Activated CD8-positive, alpha-beta T cell treated with anti-CD3 and anti-CD28 coated beads for 36 hours (primary cell): ENCODE results near the gene CDK4. TPM values are rescaled to one million over a fixed set of nuclear protein-coding genes. Genes with fewer than 3 reads are reported as not detected.
A peak's percentile ranks its signal among the peaks of the same experiment; 100 is the strongest.

Source experiments
- ATAC-seq: fragments of 200-7000 bp; cut with Tn5 transposase; one replicate; pipeline ENCODE4 v1.10.0; 2021; ENCODE audit warnings: mild to moderate bottlenecking, moderate library complexity
- CTCF ChIA-PET: fragments of 350-600 bp; sonication (Branson Sonifier 250); formaldehyde crosslinking; loops from one replicate; lab custom pipeline; 2021; ENCODE audit warnings: antibody characterized with exemption; lab: Charles Lee
- POLR2A ChIA-PET: fragments of 350-600 bp; sonication (Branson Sonifier 250); formaldehyde crosslinking; loops from one replicate; lab custom pipeline; 2021; ENCODE audit warnings: antibody characterized with exemption; lab: Charles Lee
- DNase-seq: peaks from one replicate; pipeline ENCODE4 v3.0.0-alpha.2; 2020
- H3K27ac Mint-ChIP-seq: one replicate; pipeline ENCODE4 v1.8.0; 2021; ENCODE audit warnings: mild to moderate bottlenecking, mixed read lengths
- H3K27me3 Mint-ChIP-seq: one replicate; pipeline ENCODE4 v1.8.0; 2021; ENCODE audit warnings: mixed read lengths
- H3K36me3 Mint-ChIP-seq: one replicate; pipeline ENCODE4 v1.8.0; 2021; ENCODE audit warnings: low read depth, mixed read lengths
- H3K4me1 Mint-ChIP-seq: one replicate; pipeline ENCODE4 v1.8.0; 2021; ENCODE audit warnings: low read depth, mixed read lengths
- H3K4me3 Mint-ChIP-seq: one replicate; pipeline ENCODE4 v1.8.0; 2021; ENCODE audit warnings: mild to moderate bottlenecking, moderate library complexity, mixed read lengths
- H3K9me3 Mint-ChIP-seq: one replicate; pipeline ENCODE4 v1.8.0; 2021; ENCODE audit warnings: mixed read lengths
- CTCF ChIP-seq: fragments of 200-600 bp; IDR thresholded peaks from one replicate; pipeline ENCODE4 v1.8.0; 2022; ENCODE audit warnings: antibody characterized with exemption, mild to moderate bottlenecking
- intact Hi-C: fragments of 100-400 bp; cut with micrococcal nuclease; formaldehyde crosslinking; loops from one replicate; pipeline ENCODE4 v1.10.0; 2022
- total RNA-seq, 2 experiments: library from RNA; stranded (reverse); gene quantifications; one replicate each; pipeline ENCODE4 v1.2.3, GENCODE V29; 2021

CDK4 gene
- total RNA-seq, 2 experiments from 2014 or later = 218 to 221 TPM

- Mint-ChIP-seq H3K27me3 (peaks cover 6% of the 10 kb centered on the region), H3K4me3 (peak overlapping the region; percentile 80), H3K36me3 (peaks cover 51% of the 10 kb centered on the region), H3K9me3 (no peaks in the 10 kb centered on the region), H3K4me1 (peaks cover 28% of the 10 kb centered on the region), H3K27ac (peak overlapping the region; percentile 70)
- ATAC-seq = peak; percentile 72
- peak; percentile 70 for DNase-seq
- intact Hi-C loops = no loop called here
- ChIA-PET CTCF (interaction anchor here (0.7 to 10.4 kb wide), 11 partner anchors 9 to 141 kb away, joined by 3 to 122 read pairs (median 3); partner anchors contain the start of genes CDK4, EEF1AKMT3, MARCHF9 and METTL1), POLR2A (interaction anchor here (0.7 to 1.6 kb wide), 7 partner anchors 9 to 163 kb away, joined by 3 to 10 read pairs (median 4); partner anchors contain the start of genes MARCHF9 and TSFM)
- TF ChIP-seq CTCF = peak; percentile 55
Measured at GRCh38 chr12:57765003-57765697, 13.0 kb upstream of the CDK4 start.

- peak; percentile 52 for DNase-seq
- Mint-ChIP-seq H3K4me1 (peaks cover 34% of the 10 kb centered on the region), H3K4me3 (peak overlapping the region; percentile 80), H3K9me3 (no peaks in the 10 kb centered on the region), H3K36me3 (peaks cover 51% of the 10 kb centered on the region), H3K27me3 (peaks cover 6% of the 10 kb centered on the region), H3K27ac (peak overlapping the region; percentile 70)
- intact Hi-C loops = no loop called here
- POLR2A ChIA-PET = interaction anchor here (0.7 to 1.6 kb wide), 8 partner anchors 8 to 164 kb away, joined by 3 to 10 read pairs (median 4); partner anchors contain the start of genes MARCHF9 and TSFM
- no peak for TF ChIP-seq CTCF
- ATAC-seq = peak; percentile 21
- CTCF ChIA-PET = interaction anchor here (0.7 to 10.4 kb wide), 9 partner anchors 8 to 141 kb away, joined by 3 to 122 read pairs (median 3); partner anchors contain the start of genes CDK4, EEF1AKMT3, MARCHF9 and METTL1
Measured at GRCh38 chr12:57764662-57765002, 12.5 kb upstream of the CDK4 start.

- Mint-ChIP-seq H3K4me3 (peak overlapping the region; percentile 80), H3K4me1 (peaks cover 38% of the 10 kb centered on the region), H3K27ac (peak overlapping the region; percentile 70), H3K27me3 (peaks cover 6% of the 10 kb centered on the region), H3K9me3 (no peaks in the 10 kb centered on the region), H3K36me3 (peaks cover 52% of the 10 kb centered on the region)
- intact Hi-C loops = no loop called here
- TF ChIP-seq CTCF = no peak
- CTCF ChIA-PET = interaction anchor here (0.7 to 10.4 kb wide), 10 partner anchors 8 to 142 kb away, joined by 3 to 122 read pairs (median 3); partner anchors contain the start of genes CDK4, EEF1AKMT3, MARCHF9 and METTL1
- ATAC-seq = no peak
- no peak for DNase-seq
- POLR2A ChIA-PET = interaction anchor here (0.7 to 1.6 kb wide), 8 partner anchors 7 to 131 kb away, joined by 3 to 10 read pairs (median 4); partner anchors contain the start of genes CTDSP2, MARCHF9 and TSFM
Measured at GRCh38 chr12:57763881-57764661, 12.0 kb upstream of the CDK4 start.

GRCh38 chr12:57762463-57762862 lies 10.4 kb upstream of the CDK4 start:
- Mint-ChIP-seq H3K9me3 (no peaks in the 10 kb centered on the region), H3K36me3 (peaks cover 49% of the 10 kb centered on the region), H3K27me3 (peaks cover 6% of the 10 kb centered on the region), H3K27ac (no peak overlapping the region), H3K4me1 (peaks cover 42% of the 10 kb centered on the region), H3K4me3 (no peak overlapping the region)
- ChIA-PET POLR2A (interaction anchor here (1.2 kb wide), 1 partner anchor 10 kb away, joined by 3 read pairs; the partner anchor contains the start of genes EEF1AKMT3 and METTL1), CTCF (interaction anchor here (0.7 to 10.4 kb wide), 3 partner anchors 16 to 142 kb away, joined by 3 to 122 read pairs (median 3); partner anchors contain the start of genes EEF1AKMT3, METTL1, TSFM and TSPAN31)
- DNase-seq = no peak
- TF ChIP-seq CTCF = no peak
- intact Hi-C loops = no loop called here
- ATAC-seq = no peak
